Body of pancreas (tissue), 4 donors: Measurements from ENCODE around the gene RAB9B.

ENCODE experiments used
- POLR2A ChIP-seq, 3 donors: fragments of 450-650 bp; IDR thresholded peaks; one replicate each; pipeline ENCODE4 v1.6.1; 2016; ENCODE audit warnings: antibody characterized with exemption in 3 of 3, mild to moderate bottlenecking in 2 of 3
- TF ChIP-seq, protein P1 (sequence below), 7 experiments: fragments of 450-650 bp in 4 of 7; fragments of 200-600 bp in 3 of 7; sonication (generic) in 3 of 7; IDR thresholded peaks; one replicate each; pipeline ENCODE4 v1.5.1; 2016 to 2019; ENCODE audit warnings: antibody characterized with exemption in 7 of 7

DNA sequence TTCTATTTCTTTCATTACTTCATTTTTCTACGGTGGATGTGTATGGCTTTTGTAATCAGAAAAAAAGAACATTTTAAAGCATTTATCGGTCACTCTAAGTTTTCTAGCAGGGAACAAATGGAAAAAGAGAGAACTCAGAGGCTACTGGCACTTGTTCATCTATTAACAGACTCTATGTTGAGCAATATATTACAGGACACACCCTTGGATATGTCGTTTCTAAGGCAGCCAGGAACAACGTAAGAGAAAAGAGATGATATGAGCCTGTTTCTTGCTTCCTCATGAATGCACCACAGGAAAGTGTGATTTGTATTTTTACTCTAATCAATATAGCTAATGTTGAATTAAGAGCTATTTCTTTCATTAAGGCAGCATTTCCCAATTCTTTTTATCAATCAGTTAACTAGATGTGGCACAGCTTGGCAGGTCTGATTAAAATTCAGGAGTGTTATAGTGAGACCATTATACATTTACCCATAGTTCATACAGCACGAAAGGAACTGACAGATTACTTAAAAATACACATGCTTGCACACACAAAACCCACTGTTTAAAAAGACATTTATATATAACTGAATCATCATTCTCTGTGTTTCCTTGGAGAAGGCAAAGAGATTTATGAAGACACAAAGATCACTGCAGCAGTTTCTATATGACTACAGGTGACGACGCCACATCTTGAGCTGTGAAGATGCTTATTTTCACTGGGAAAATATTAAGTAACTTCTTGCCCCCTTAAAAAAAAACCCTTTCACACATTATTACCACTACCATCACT lies 13.0 kb downstream of the RAB9B start:
- TF ChIP-seq, protein P1, sequence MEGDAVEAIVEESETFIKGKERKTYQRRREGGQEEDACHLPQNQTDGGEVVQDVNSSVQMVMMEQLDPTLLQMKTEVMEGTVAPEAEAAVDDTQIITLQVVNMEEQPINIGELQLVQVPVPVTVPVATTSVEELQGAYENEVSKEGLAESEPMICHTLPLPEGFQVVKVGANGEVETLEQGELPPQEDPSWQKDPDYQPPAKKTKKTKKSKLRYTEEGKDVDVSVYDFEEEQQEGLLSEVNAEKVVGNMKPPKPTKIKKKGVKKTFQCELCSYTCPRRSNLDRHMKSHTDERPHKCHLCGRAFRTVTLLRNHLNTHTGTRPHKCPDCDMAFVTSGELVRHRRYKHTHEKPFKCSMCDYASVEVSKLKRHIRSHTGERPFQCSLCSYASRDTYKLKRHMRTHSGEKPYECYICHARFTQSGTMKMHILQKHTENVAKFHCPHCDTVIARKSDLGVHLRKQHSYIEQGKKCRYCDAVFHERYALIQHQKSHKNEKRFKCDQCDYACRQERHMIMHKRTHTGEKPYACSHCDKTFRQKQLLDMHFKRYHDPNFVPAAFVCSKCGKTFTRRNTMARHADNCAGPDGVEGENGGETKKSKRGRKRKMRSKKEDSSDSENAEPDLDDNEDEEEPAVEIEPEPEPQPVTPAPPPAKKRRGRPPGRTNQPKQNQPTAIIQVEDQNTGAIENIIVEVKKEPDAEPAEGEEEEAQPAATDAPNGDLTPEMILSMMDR (IDR thresholded peaks at IDR 0.05), result no peak
- TF ChIP-seq POLR2A (IDR thresholded peaks at IDR 0.05), result no peak
